Stimulated activated naive CD8-positive, alpha-beta T cell treated with anti-CD3 and anti-CD28 coated beads, Interleukin-15, amount 100 ng/mL, for 72 hours (primary cell): ENCODE data around the gene CGB1.
A peak's percentile ranks its signal among the peaks of the same experiment; 100 is the strongest.
"Not testable (repeated sequence)": the region's sequence is repeated elsewhere in the genome, so short reads cannot be mapped to it uniquely, and the experiment has no call there.

Source experiments
- ATAC-seq: fragments of 150-1000 bp; cut with Tn5 transposase; 2 replicates; pipeline ENCODE4 v1.10.0; 2021; ENCODE audit warnings: mild to moderate bottlenecking, moderate library complexity
- DNase-seq, 2 donors: peaks; one replicate each; pipeline ENCODE4 v3.0.0; 2021 to 2022
- H3K27ac Mint-ChIP-seq, 2 donors: one replicate each; pipeline ENCODE4 v1.8.0; 2022; ENCODE audit warnings: mild to moderate bottlenecking in 2 of 2, mixed read lengths in 2 of 2, moderate library complexity in 2 of 2
- H3K27me3 Mint-ChIP-seq: one replicate; pipeline ENCODE4 v1.8.0; 2022; ENCODE audit warnings: mixed read lengths
- H3K4me1 Mint-ChIP-seq: one replicate; pipeline ENCODE4 v1.8.0; 2022; ENCODE audit warnings: mild to moderate bottlenecking, mixed read lengths
- H3K4me3 Mint-ChIP-seq, 2 donors: one replicate each; pipeline ENCODE4 v1.8.0; 2022; ENCODE audit warnings: mild to moderate bottlenecking in 2 of 2, mixed read lengths in 2 of 2, moderate library complexity in 1 of 2
- H3K9me3 Mint-ChIP-seq, 2 donors: one replicate each; pipeline ENCODE4 v1.8.0; 2022; ENCODE audit warnings: mixed read lengths in 2 of 2

The CGB1 gene

DNA sequence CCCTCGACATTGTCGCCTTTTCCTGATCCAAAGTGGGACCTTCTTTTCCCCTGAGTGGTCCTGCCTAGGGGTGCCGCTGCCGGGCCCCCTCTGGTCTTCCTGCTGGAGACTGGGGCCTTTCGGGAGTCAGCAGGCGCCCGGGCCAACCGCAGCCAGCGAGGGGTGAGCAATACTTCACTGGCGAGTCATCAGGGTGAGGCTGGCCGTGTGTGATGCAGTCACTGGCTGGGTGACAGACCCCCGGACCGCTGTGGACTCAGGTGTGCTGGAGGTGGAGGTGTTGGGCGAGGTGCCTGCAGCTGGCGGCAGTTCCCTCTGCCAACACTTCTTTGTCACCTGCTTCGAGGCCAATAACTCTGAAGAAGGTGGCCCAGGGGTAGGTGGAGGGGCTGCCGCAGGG is 5.5 kb upstream of the CGB1 start:
- Mint-ChIP-seq H3K4me3 (no peak overlapping the region), H3K9me3 (no peaks in the 10 kb centered on the region), H3K27me3 (no peaks in the 10 kb centered on the region), H3K27ac (no peak overlapping the region), H3K4me1 (no peaks in the 10 kb centered on the region)
- DNase-seq (no peak), ATAC-seq (no peak)

- H3K4me3 Mint-ChIP-seq, H3K4me1 Mint-ChIP-seq, ATAC-seq: not testable (repeated sequence)
These were observed 3.0 kb upstream of the CGB1 start for GRCh38 chr19:49039736-49040135.

DNA sequence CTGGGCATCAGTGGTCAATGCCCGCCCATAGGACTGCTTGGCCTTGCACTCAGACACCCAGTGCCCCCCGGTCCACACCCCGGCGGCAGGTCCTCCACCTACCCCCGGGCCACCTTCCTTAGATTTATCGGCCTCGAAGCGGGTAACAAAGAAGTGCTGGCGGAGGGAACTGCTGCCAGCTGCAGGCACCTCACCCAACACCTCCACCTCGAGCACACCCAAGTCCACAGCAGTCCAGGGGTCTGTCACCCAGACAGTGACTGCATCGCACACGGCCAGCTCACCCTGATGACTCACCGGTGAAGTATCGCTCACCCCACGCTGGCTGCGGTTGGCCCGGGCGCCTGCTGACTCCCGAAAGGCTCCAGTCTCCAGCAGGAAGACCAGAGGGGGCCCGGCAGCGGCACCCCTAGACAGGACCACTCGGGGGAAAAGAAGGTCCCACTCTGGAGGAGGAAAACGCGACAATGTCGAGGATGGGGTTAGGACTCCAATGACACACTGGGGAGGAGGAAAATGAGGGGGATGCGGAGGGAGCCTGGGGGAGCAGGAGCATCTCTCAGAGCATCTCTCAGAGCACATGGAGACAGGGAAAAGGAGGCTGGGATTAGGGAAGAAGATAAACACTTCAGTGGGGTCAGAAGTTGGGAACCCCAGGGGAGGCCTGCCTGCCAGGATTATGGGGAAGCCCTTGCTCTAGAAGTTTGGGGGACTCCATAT is 2.0 kb upstream of the CGB1 start:
- not testable (repeated sequence) for H3K9me3 Mint-ChIP-seq, H3K4me3 Mint-ChIP-seq, H3K27ac Mint-ChIP-seq, DNase-seq, ATAC-seq, H3K4me1 Mint-ChIP-seq, H3K27me3 Mint-ChIP-seq

More at GRCh38 chr19:49039736-49040135, 3.0 kb upstream of the CGB1 start:
- not testable (repeated sequence) for H3K27ac Mint-ChIP-seq, H3K27me3 Mint-ChIP-seq, DNase-seq, H3K9me3 Mint-ChIP-seq

- ATAC-seq, DNase-seq, H3K4me1 Mint-ChIP-seq, H3K4me3 Mint-ChIP-seq, H3K27ac Mint-ChIP-seq, H3K9me3 Mint-ChIP-seq, H3K27me3 Mint-ChIP-seq: not testable (repeated sequence)
These were observed 1.4 kb upstream of the CGB1 start for GRCh38 chr19:49038111-49038510.

DNA sequence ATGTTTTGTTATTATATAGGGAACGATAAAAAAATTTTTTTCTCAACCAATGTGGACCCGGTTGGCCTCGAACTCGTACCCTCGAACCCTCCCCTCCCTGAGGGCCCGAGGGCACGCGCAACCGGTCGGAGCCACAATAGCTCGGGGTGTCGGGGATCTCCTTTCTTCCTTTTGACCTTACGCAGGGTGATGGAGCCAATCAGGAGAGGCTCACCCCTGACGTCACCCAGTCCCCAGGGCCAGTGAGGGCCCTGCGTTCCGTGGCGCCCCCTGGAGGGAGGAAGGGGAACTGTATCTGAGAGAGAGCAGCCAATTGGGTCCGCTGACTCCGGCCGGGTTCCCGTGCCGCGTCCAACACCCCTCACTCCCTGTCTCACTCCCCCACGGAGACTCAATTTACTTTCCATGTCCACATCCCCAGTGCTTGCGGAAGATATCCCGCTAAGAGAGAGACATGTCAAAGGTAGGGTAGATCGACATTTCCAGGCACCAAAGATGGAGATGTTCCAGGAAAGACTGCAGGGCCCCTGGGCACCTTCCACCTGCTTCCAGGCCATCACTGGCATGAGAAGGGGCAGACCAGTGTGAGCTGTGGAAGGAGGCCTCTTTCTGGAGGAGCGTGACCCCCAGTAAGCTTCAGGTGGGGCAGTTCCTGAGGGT is 4.9 kb downstream of the CGB1 start, which contains the start of gene CGB2:
Gene CGB2 (plus strand): TSS at position 249 of the 660 bp plus-strand sequence. CDS start 206 bp downstream, at position 455.
- Mint-ChIP-seq H3K4me1 (peaks cover 10% of the 10 kb centered on the region), H3K27ac (peak within 1 kb of the TSS; percentile 88 to 100), H3K4me3 (peak within 1 kb of the TSS; percentile 75 to 82)
- not testable (repeated sequence) for H3K27me3 Mint-ChIP-seq, H3K9me3 Mint-ChIP-seq
- peak; percentile 97 for ATAC-seq
- DNase-seq = peak; percentile 88 to 91

DNA sequence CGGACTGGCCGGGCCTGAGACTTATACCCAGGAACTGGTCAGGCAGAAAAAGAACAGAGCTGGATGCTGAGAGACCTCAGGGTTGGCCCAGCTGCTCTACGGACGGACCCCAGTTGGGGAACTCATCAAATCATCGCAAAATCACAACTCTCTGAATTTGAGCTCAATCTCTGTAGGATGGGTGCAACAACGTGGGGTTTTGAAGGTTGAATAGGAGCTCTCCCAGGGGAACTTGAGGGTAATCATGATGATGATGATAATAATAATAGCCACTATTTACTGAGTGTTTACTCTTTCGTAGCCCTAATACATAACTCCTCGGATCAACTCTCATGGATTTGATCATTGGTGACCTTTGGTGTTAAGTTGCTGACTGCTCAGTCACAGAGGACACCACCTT is 6.4 kb downstream of the CGB1 start:
- H3K27me3 Mint-ChIP-seq, H3K9me3 Mint-ChIP-seq, ATAC-seq, H3K27ac Mint-ChIP-seq, H3K4me3 Mint-ChIP-seq, DNase-seq: not testable (repeated sequence)
- peaks cover 10% of the 10 kb centered on the region for H3K4me1 Mint-ChIP-seq

DNA sequence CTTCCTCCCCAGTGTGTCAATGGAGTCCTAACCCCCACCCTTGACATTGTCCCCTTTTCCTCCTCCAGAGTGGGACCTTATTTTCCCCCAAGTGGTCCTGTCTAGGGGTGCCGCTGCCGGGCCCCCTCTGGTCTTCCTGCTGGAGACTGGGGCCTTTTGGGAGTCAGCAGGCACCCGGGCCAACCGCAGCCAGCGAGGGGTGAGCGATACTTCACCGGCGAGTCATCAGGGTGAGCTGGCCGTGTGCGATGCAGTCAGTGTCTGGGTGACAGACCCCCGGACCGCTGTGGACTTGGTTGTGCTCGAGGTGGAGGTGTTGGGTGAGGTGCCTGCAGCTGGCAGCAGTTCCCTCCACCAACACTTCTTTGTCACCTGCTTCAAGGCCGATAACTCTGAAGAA is 6.9 kb downstream of the CGB1 start:
- not testable (repeated sequence) for ATAC-seq, DNase-seq, H3K4me3 Mint-ChIP-seq, H3K27me3 Mint-ChIP-seq, H3K9me3 Mint-ChIP-seq
- Mint-ChIP-seq H3K27ac (peak overlapping the region in 1 of 2 donors; percentile 68), H3K4me1 (peaks cover 10% of the 10 kb centered on the region)

DNA sequence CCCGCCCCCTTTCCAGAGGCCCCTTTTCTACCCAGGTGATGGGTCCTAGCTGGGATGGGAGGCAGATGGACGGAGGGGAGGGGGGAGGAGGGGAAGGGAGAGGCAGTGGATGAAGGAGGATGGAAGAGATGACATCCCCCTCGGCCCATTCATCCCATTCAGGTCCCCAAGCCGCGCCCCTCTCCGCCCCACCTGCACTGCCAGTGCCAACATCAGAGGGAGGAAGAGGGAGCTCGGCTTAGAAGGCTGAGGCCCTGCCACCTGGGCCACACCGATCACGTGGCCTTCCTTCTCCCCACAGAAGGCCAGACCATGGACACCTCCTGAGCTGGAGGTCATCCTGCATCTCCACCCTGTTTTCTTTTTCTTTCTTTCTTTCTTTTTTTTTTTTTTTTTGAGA is 8.0 kb downstream of the CGB1 start:
- not testable (repeated sequence) for H3K9me3 Mint-ChIP-seq, H3K27me3 Mint-ChIP-seq, H3K27ac Mint-ChIP-seq, ATAC-seq, H3K4me3 Mint-ChIP-seq, DNase-seq
- H3K4me1 Mint-ChIP-seq = peaks cover 10% of the 10 kb centered on the region

GRCh38 chr19:49025599-49025998 is 11.1 kb downstream of the CGB1 start:
- not testable (repeated sequence) for H3K4me3 Mint-ChIP-seq, ATAC-seq, H3K9me3 Mint-ChIP-seq, H3K27ac Mint-ChIP-seq, DNase-seq, H3K27me3 Mint-ChIP-seq
- H3K4me1 Mint-ChIP-seq = peaks cover 11% of the 10 kb centered on the region

DNA sequence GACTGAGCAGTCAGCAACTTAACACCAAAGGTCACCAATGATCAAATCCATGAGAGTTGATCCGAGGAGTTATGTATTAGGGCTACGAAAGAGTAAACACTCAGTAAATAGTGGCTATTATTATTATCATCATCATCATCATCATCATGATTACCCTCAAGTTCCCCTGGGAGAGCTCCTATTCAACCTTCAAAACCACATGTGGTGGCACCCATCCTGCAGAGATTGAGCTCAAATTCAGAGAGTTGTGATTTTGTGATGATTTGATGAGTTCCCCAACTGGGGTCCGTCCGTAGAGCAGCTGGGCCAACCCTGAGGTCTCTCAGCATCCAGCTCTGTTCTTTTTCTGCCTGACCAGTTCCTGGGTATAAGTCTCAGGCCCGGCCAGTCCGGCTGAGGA is 11.6 kb downstream of the CGB1 start:
- H3K27me3 Mint-ChIP-seq, ATAC-seq, DNase-seq, H3K9me3 Mint-ChIP-seq, H3K4me3 Mint-ChIP-seq, H3K27ac Mint-ChIP-seq: not testable (repeated sequence)
- H3K4me1 Mint-ChIP-seq = peaks cover 15% of the 10 kb centered on the region

GRCh38 chr19:49024233-49024632 is 12.5 kb downstream of the CGB1 start, which contains the start of gene CGB3:
Gene CGB3, minus strand, starts transcription at chr19:49024333. Its CDS starts 362 bp downstream, at chr19:49023971.
- H3K27me3 Mint-ChIP-seq = peaks cover 13% of the 10 kb centered on the region
- peaks cover 22% of the 10 kb centered on the region for H3K4me1 Mint-ChIP-seq
- not testable (repeated sequence) for H3K9me3 Mint-ChIP-seq, H3K4me3 Mint-ChIP-seq, DNase-seq, ATAC-seq, H3K27ac Mint-ChIP-seq

- ATAC-seq (no peak), DNase-seq (no peak)
- no peaks in the 10 kb centered on the region for H3K9me3 Mint-ChIP-seq
- peaks cover 19% of the 10 kb centered on the region for H3K27me3 Mint-ChIP-seq
- H3K4me1 Mint-ChIP-seq = peaks cover 33% of the 10 kb centered on the region
- no peak overlapping the region for H3K27ac Mint-ChIP-seq
- no peak overlapping the region for H3K4me3 Mint-ChIP-seq
These were observed 14.6 kb downstream of the CGB1 start for GRCh38 chr19:49022116-49022515.

GRCh38 chr19:49020931-49021895 is 15.5 kb downstream of the CGB1 start:
- ATAC-seq = peak; percentile 24
- Mint-ChIP-seq H3K4me3 (no peak overlapping the region), H3K27ac (peak overlapping the region in 1 of 2 donors; percentile 10), H3K4me1 (peaks cover 33% of the 10 kb centered on the region), H3K9me3 (no peaks in the 10 kb centered on the region), H3K27me3 (peaks cover 19% of the 10 kb centered on the region)
- DNase-seq = no peak

DNA sequence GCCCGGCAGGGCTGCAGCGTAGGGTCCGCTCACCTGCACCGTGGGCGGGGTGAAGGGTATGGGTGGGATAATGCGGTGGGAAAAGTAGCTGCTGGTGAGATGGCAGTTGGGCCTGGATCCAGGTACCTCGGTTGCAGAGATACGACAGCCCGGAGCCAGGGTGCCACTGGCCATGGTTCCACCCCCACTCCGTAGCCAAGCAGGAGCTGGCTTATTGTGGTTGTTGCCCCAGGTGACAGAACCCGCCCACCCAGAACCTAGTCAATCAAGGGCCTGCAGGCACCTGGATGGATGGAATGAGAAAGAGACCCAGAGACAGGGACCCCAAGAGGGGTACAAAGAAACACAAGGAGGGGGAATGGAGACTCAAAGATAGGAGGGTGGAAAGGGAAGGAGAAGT is 16.4 kb downstream of the CGB1 start:
- Mint-ChIP-seq H3K27ac (peak overlapping the region in 1 of 2 donors; percentile 78), H3K4me3 (peak overlapping the region in 1 of 2 donors; percentile 79), H3K27me3 (peaks cover 19% of the 10 kb centered on the region), H3K4me1 (peaks cover 33% of the 10 kb centered on the region), H3K9me3 (no peaks in the 10 kb centered on the region)
- ATAC-seq (no peak), DNase-seq (no peak)

DNA sequence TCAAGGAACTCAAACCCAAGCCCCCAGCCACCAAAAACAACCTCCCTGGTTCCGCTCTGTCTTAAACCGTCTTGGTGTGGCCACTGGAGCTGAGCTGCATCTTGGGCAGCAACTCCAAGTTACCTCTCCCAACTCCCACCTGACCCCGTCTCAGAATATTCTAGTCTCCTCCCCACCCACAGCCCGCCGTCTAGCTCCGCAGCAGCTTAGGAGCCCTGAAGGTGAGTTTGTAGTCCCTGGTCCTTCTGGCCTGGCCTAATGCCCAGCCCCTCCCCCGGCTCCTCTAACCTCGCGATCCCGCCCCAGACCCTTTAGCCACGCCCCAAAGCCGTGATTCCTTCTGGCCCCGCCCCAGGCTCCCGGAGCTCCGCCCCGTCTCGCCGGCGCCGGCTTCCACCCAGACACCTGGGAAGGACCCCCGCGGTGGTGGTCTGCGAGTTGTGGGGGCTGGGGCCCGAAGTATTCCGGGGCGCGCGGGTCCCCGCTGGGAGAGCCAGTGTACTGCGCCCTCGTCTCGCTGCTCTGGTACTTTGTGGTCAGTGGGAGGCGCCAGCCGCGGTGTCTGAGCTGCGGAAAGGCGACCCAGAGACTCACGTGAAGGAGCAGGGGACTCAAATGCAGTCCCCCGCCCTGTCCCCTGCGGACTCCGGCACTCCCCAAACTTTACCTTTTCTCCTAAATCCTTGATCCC is 17.3 kb downstream of the CGB1 start:
- Mint-ChIP-seq H3K9me3 (no peaks in the 10 kb centered on the region), H3K27ac (peak overlapping the region in 1 of 2 donors; percentile 88), H3K27me3 (peaks cover 19% of the 10 kb centered on the region), H3K4me3 (peak overlapping the region; percentile 79 to 84), H3K4me1 (peaks cover 33% of the 10 kb centered on the region)
- peak; percentile 54 to 64 for DNase-seq
- peak; percentile 44 for ATAC-seq
